HEK293 (cell line): Measurements from ENCODE around the gene NFIX.

Experiments used
- GLI4 ChIP-seq: fragments of 450-650 bp; formaldehyde crosslinking; IDR thresholded peaks from 2 replicates; pipeline ENCODE4 v1.5.1; 2016; ENCODE audit warnings: missing biosample characterization, missing genetic modification characterization
- HOXD13 ChIP-seq: sonication (generic); formaldehyde crosslinking; IDR thresholded peaks from 2 replicates; pipeline ENCODE4 v1.8.0; 2022; ENCODE audit warnings: missing genetic modification reagents, borderline replicate concordance
- MYNN ChIP-seq: fragments of 450-650 bp; formaldehyde crosslinking; IDR thresholded peaks from 2 replicates; pipeline ENCODE4 v1.5.1; 2016; ENCODE audit warnings: missing biosample characterization, missing genetic modification characterization, borderline replicate concordance
- PRDM1 ChIP-seq: fragments of 450-650 bp; formaldehyde crosslinking; IDR thresholded peaks from 2 replicates; pipeline ENCODE4; 2016; ENCODE audit warnings: missing biosample characterization, missing genetic modification characterization
- REPIN1 ChIP-seq: fragments of 450-650 bp; formaldehyde crosslinking; IDR thresholded peaks from 2 replicates; pipeline ENCODE4 v1.5.1; 2017; ENCODE audit warnings: missing biosample characterization, missing genetic modification characterization, low read depth
- ZFP3 ChIP-seq: fragments of 450-650 bp; formaldehyde crosslinking; IDR thresholded peaks from 2 replicates; pipeline ENCODE4 v1.5.1; 2016; ENCODE audit warnings: low read depth, missing biosample characterization, missing genetic modification characterization
- ZNF140 ChIP-seq: fragments of 450-650 bp; formaldehyde crosslinking; IDR thresholded peaks from 2 replicates; pipeline ENCODE4 v1.5.1; 2016; ENCODE audit warnings: missing biosample characterization, missing genetic modification characterization
- ZNF155 ChIP-seq: fragments of 450-650 bp; formaldehyde crosslinking; IDR thresholded peaks from 2 replicates; pipeline ENCODE4 v1.5.1; 2016; ENCODE audit warnings: missing biosample characterization, missing genetic modification characterization
- ZNF169 ChIP-seq: fragments of 450-650 bp; formaldehyde crosslinking; IDR thresholded peaks from 2 replicates; pipeline ENCODE4 v1.5.1; 2016; ENCODE audit warnings: missing biosample characterization, missing genetic modification characterization
- ZNF221 ChIP-seq: fragments of 450-650 bp; formaldehyde crosslinking; IDR thresholded peaks from 2 replicates; pipeline ENCODE4 v1.5.1; 2017; ENCODE audit warnings: missing biosample characterization, missing genetic modification characterization, borderline replicate concordance
- ZNF248 ChIP-seq: fragments of 450-650 bp; formaldehyde crosslinking; IDR thresholded peaks from 2 replicates; pipeline ENCODE4 v1.5.1; 2017; ENCODE audit warnings: missing biosample characterization, missing genetic modification characterization
- ZNF366 ChIP-seq: fragments of 450-650 bp; formaldehyde crosslinking; conservative IDR thresholded peaks from 2 replicates; pipeline ENCODE4 v1.5.1; 2016; ENCODE audit warnings: missing biosample characterization, missing genetic modification characterization
- ZNF426 ChIP-seq: fragments of 450-650 bp; formaldehyde crosslinking; IDR thresholded peaks from 2 replicates; pipeline ENCODE4 v1.5.1; 2017; ENCODE audit warnings: missing biosample characterization, missing genetic modification characterization, mild to moderate bottlenecking, inconsistent platforms, moderate library complexity
- ZNF548 ChIP-seq: fragments of 450-650 bp; formaldehyde crosslinking; IDR thresholded peaks from 2 replicates; pipeline ENCODE4 v1.5.1; 2016; ENCODE audit warnings: missing biosample characterization, missing genetic modification characterization
- ZNF596 ChIP-seq: fragments of 450-650 bp; IDR thresholded peaks from 2 replicates; pipeline ENCODE4 v1.5.0; 2018; ENCODE audit warnings: missing biosample characterization, mild to moderate bottlenecking, missing genetic modification characterization, moderate library complexity
- ZNF621 ChIP-seq: fragments of 450-650 bp; formaldehyde crosslinking; IDR thresholded peaks from 2 replicates; pipeline ENCODE4 v1.5.1; 2017; ENCODE audit warnings: missing biosample characterization, missing genetic modification characterization
- ZNF785 ChIP-seq: fragments of 450-650 bp; formaldehyde crosslinking; IDR thresholded peaks from 2 replicates; pipeline ENCODE4 v1.5.1; 2016; ENCODE audit warnings: missing biosample characterization, missing genetic modification characterization
- TF ChIP-seq, protein P1 (sequence below): fragments of 450-650 bp; formaldehyde crosslinking; IDR thresholded peaks from 2 replicates; pipeline ENCODE4 v1.5.1; 2016; ENCODE audit warnings: missing biosample characterization, missing genetic modification characterization
- TF ChIP-seq, protein P2 (sequence below): fragments of 450-650 bp; formaldehyde crosslinking; IDR thresholded peaks from 2 replicates; pipeline ENCODE4 v1.5.1; 2016; ENCODE audit warnings: missing biosample characterization, missing genetic modification characterization
- TF ChIP-seq, protein P3 (sequence below): fragments of 450-650 bp; formaldehyde crosslinking; IDR thresholded peaks from 2 replicates; pipeline ENCODE4 v1.5.1; 2016; ENCODE audit warnings: missing biosample characterization, missing genetic modification characterization
- TF ChIP-seq, protein P4 (sequence below): fragments of 450-650 bp; IDR thresholded peaks from 2 replicates; pipeline ENCODE4 v1.5.1; 2018; ENCODE audit warnings: missing biosample characterization, missing genetic modification characterization
- TF ChIP-seq, protein P5 (sequence below): fragments of 450-650 bp; formaldehyde crosslinking; IDR thresholded peaks from 2 replicates; pipeline ENCODE4 v1.5.1; 2016; ENCODE audit warnings: missing biosample characterization, missing genetic modification characterization
- TF ChIP-seq, protein P6 (sequence below): fragments of 450-650 bp; IDR thresholded peaks from 2 replicates; pipeline ENCODE4 v1.5.1; 2018; ENCODE audit warnings: missing biosample characterization, mild to moderate bottlenecking, missing genetic modification characterization
- TF ChIP-seq, protein P7 (sequence below): fragments of 450-650 bp; formaldehyde crosslinking; IDR thresholded peaks from 2 replicates; pipeline ENCODE4 v1.5.1; 2016; ENCODE audit warnings: missing biosample characterization, missing genetic modification characterization, borderline replicate concordance

Gene NFIX

DNA sequence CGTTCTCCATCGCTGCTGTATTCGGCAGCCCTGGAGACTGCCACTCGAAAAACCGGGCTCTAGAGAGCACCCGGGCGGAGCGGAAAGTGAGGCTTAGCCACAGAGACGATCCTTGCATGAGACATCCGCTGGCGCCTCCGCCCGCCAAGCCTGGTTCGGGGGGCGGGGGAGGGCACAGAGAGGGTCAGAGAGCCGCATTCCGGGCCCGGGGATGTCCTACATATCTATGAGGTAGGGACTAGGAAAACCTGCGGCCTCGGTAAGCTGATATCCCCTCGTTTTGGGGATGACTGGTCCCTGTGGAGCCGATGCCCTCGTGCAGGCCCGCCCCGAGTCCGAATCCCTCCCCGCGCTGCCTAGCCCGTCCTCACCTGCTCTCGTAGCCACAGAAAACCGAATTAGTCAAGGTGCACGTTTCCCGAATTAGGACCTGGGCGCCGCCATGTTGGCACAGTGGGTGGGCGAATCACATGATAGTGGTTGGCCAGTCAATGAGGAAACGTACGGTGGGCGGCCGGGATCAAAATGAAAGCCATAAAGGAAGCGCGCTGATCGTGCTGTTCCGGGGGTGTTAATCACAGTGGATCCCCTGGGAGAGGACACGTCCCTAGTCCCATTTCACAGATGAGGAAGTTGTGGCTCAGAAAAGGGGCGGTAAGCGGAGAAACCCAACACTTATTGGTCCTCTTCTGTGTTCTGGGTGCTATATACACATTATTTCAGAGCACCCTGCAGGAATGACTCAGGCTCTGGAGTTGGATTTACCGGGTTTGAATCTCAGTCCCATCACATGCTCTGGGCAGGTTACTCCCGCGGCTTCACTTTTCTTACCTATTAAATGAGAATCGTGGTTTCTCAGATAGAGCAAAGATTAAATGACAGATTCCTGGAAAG, 121.3 kb downstream of the NFIX start, which contains the start of gene TRMT1 (continued):
- TF ChIP-seq, protein P1, sequence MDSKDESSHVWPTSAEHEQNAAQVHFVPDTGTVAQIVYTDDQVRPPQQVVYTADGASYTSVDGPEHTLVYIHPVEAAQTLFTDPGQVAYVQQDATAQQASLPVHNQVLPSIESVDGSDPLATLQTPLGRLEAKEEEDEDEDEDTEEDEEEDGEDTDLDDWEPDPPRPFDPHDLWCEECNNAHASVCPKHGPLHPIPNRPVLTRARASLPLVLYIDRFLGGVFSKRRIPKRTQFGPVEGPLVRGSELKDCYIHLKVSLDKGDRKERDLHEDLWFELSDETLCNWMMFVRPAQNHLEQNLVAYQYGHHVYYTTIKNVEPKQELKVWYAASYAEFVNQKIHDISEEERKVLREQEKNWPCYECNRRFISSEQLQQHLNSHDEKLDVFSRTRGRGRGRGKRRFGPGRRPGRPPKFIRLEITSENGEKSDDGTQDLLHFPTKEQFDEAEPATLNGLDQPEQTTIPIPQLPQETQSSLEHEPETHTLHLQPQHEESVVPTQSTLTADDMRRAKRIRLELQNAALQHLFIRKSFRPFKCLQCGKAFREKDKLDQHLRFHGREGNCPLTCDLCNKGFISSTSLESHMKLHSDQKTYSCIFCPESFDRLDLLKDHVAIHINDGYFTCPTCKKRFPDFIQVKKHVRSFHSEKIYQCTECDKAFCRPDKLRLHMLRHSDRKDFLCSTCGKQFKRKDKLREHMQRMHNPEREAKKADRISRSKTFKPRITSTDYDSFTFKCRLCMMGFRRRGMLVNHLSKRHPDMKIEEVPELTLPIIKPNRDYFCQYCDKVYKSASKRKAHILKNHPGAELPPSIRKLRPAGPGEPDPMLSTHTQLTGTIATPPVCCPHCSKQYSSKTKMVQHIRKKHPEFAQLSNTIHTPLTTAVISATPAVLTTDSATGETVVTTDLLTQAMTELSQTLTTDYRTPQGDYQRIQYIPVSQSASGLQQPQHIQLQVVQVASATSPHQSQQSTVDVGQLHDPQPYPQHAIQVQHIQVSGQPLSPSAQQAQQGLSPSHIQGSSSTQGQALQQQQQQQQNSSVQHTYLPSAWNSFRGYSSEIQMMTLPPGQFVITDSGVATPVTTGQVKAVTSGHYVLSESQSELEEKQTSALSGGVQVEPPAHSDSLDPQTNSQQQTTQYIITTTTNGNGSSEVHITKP (tag by site-specific recombination), result peak; percentile 86
- TF ChIP-seq HOXD13 (no peak), ZNF169 (tag by site-specific recombination) (no peak), GLI4 (no peak), ZNF596 (tag by site-specific recombination) (no peak), ZNF366 (no peak), ZNF621 (no peak), REPIN1 (tag by site-specific recombination) (no peak), PRDM1 (tag by site-specific recombination) (no peak), ZNF785 (no peak), MYNN (tag by site-specific recombination) (no peak), ZNF140 (tag by site-specific recombination) (no peak), ZNF426 (no peak), ZNF548 (tag by site-specific recombination) (no peak), ZNF248 (no peak), ZFP3 (no peak), ZNF221 (tag by site-specific recombination) (no peak), ZNF155 (tag by site-specific recombination) (no peak)
- TF ChIP-seq, protein P2, sequence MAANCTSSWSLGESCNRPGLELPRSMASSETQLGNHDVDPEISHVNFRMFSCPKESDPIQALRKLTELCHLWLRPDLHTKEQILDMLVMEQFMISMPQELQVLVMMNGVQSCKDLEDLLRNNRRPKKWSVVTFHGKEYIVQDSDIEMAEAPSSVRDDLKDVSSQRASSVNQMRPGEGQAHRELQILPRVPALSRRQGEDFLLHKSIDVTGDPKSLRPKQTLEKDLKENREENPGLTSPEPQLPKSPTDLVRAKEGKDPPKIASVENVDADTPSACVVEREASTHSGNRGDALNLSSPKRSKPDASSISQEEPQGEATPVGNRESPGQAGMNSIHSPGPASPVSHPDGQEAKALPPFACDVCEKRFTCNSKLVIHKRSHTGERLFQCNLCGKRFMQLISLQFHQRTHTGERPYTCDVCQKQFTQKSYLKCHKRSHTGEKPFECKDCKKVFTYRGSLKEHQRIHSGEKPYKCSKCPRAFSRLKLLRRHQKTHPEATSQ (tag by site-specific recombination), result peak; percentile 90
- TF ChIP-seq, protein P3, sequence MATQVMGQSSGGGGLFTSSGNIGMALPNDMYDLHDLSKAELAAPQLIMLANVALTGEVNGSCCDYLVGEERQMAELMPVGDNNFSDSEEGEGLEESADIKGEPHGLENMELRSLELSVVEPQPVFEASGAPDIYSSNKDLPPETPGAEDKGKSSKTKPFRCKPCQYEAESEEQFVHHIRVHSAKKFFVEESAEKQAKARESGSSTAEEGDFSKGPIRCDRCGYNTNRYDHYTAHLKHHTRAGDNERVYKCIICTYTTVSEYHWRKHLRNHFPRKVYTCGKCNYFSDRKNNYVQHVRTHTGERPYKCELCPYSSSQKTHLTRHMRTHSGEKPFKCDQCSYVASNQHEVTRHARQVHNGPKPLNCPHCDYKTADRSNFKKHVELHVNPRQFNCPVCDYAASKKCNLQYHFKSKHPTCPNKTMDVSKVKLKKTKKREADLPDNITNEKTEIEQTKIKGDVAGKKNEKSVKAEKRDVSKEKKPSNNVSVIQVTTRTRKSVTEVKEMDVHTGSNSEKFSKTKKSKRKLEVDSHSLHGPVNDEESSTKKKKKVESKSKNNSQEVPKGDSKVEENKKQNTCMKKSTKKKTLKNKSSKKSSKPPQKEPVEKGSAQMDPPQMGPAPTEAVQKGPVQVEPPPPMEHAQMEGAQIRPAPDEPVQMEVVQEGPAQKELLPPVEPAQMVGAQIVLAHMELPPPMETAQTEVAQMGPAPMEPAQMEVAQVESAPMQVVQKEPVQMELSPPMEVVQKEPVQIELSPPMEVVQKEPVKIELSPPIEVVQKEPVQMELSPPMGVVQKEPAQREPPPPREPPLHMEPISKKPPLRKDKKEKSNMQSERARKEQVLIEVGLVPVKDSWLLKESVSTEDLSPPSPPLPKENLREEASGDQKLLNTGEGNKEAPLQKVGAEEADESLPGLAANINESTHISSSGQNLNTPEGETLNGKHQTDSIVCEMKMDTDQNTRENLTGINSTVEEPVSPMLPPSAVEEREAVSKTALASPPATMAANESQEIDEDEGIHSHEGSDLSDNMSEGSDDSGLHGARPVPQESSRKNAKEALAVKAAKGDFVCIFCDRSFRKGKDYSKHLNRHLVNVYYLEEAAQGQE (tag by site-specific recombination), result no peak; the same call in 1 of the 2 replicates
- TF ChIP-seq, protein P4, sequence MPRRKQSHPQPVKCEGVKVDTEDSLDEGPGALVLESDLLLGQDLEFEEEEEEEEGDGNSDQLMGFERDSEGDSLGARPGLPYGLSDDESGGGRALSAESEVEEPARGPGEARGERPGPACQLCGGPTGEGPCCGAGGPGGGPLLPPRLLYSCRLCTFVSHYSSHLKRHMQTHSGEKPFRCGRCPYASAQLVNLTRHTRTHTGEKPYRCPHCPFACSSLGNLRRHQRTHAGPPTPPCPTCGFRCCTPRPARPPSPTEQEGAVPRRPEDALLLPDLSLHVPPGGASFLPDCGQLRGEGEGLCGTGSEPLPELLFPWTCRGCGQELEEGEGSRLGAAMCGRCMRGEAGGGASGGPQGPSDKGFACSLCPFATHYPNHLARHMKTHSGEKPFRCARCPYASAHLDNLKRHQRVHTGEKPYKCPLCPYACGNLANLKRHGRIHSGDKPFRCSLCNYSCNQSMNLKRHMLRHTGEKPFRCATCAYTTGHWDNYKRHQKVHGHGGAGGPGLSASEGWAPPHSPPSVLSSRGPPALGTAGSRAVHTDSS (tag by site-specific recombination), result peak; percentile 54; the same call in 1 of the 2 replicates
- TF ChIP-seq, protein P5, sequence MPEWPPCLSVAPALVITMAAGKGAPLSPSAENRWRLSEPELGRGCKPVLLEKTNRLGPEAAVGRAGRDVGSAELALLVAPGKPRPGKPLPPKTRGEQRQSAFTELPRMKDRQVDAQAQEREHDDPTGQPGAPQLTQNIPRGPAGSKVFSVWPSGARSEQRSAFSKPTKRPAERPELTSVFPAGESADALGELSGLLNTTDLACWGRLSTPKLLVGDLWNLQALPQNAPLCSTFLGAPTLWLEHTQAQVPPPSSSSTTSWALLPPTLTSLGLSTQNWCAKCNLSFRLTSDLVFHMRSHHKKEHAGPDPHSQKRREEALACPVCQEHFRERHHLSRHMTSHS, result no peak
- TF ChIP-seq, protein P6, sequence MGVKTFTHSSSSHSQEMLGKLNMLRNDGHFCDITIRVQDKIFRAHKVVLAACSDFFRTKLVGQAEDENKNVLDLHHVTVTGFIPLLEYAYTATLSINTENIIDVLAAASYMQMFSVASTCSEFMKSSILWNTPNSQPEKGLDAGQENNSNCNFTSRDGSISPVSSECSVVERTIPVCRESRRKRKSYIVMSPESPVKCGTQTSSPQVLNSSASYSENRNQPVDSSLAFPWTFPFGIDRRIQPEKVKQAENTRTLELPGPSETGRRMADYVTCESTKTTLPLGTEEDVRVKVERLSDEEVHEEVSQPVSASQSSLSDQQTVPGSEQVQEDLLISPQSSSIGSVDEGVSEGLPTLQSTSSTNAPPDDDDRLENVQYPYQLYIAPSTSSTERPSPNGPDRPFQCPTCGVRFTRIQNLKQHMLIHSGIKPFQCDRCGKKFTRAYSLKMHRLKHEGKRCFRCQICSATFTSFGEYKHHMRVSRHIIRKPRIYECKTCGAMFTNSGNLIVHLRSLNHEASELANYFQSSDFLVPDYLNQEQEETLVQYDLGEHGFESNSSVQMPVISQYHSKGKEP (tag by site-specific recombination), result peak; percentile 55; the same call in 1 of the 2 replicates
- TF ChIP-seq, protein P7, sequence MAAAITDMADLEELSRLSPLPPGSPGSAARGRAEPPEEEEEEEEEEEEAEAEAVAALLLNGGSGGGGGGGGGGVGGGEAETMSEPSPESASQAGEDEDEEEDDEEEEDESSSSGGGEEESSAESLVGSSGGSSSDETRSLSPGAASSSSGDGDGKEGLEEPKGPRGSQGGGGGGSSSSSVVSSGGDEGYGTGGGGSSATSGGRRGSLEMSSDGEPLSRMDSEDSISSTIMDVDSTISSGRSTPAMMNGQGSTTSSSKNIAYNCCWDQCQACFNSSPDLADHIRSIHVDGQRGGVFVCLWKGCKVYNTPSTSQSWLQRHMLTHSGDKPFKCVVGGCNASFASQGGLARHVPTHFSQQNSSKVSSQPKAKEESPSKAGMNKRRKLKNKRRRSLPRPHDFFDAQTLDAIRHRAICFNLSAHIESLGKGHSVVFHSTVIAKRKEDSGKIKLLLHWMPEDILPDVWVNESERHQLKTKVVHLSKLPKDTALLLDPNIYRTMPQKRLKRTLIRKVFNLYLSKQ, result no peak
